ENCODE results near the gene AP1S1. TPM values are rescaled to one million over a fixed set of nuclear protein-coding genes. Genes with fewer than 3 reads are reported as not detected.

The AP1S1 gene
- total RNA-seq, 1 experiment from 2014 or later, result 79.0 TPM

- no peak for DNase-seq (ENCODE audit: low spot score)
- intact Hi-C loops (cut with micrococcal nuclease; ENCODE audit: unreplicated experiment), result no loop called here
- ChIA-PET CTCF (no interaction called here), POLR2A (ENCODE audit: low non-redundant PET) (interaction anchor here (0.5 kb wide), 1 partner anchor 194 kb away, joined by 3 read pairs; no protein-coding TSS in a partner anchor)
- Histone ChIP-seq H3K27ac (ENCODE audit: low read depth, low read length, poor library complexity, severe bottlenecking) (no peak overlapping the region), H3K4me1 (ENCODE audit: insufficient read depth, low read length, poor library complexity, severe bottlenecking) (peaks cover 5% of the 10 kb centered on the region), H3K9me3 (ENCODE audit: low read depth, low read length, poor library complexity, severe bottlenecking) (no peaks in the 10 kb centered on the region), H3K4me3 (ENCODE audit: low read depth, low read length, poor library complexity, severe bottlenecking) (no peak overlapping the region), H3K27me3 (replicated peaks; ENCODE audit: insufficient read depth, low read depth, low read length, poor library complexity) (no peaks in the 10 kb centered on the region), H3K36me3 (ENCODE audit: insufficient read depth, low read length, poor library complexity, severe bottlenecking) (no peaks in the 10 kb centered on the region)
- TF ChIP-seq EZH2 (IDR thresholded peaks at IDR 0.05; ENCODE audit: borderline replicate concordance, low read depth, low read length, poor library complexity, severe bottlenecking), result no peak
- no peak for TF ChIP-seq CTCF (conservative IDR thresholded peaks at IDR 0.05; ENCODE audit: low read depth, low read length)
- no TSS peak for BruUV-seq (replicated peaks)
Measured at GRCh38 chr7:101113836-101114235, 40.4 kb upstream of the AP1S1 start.

- Histone ChIP-seq H3K27me3 (replicated peaks; ENCODE audit: insufficient read depth, low read depth, low read length, poor library complexity) (no peaks in the 10 kb centered on the region), H3K4me1 (ENCODE audit: insufficient read depth, low read length, poor library complexity, severe bottlenecking) (no peaks in the 10 kb centered on the region), H3K4me3 (ENCODE audit: low read depth, low read length, poor library complexity, severe bottlenecking) (no peak overlapping the region), H3K9me3 (ENCODE audit: low read depth, low read length, poor library complexity, severe bottlenecking) (no peaks in the 10 kb centered on the region), H3K27ac (ENCODE audit: low read depth, low read length, poor library complexity, severe bottlenecking) (no peak overlapping the region), H3K36me3 (ENCODE audit: insufficient read depth, low read length, poor library complexity, severe bottlenecking) (no peaks in the 10 kb centered on the region)
- TF ChIP-seq CTCF (conservative IDR thresholded peaks at IDR 0.05; ENCODE audit: low read depth, low read length) (no peak), EZH2 (IDR thresholded peaks at IDR 0.05; ENCODE audit: borderline replicate concordance, low read depth, low read length, poor library complexity, severe bottlenecking) (no peak)
- DNase-seq (ENCODE audit: low spot score), result no peak
- intact Hi-C loops (cut with micrococcal nuclease; ENCODE audit: unreplicated experiment), result no loop called here
- ChIA-PET CTCF (interaction anchor here (0.5 kb wide), 1 partner anchor 30 kb away, joined by 9 read pairs; no protein-coding TSS in a partner anchor), POLR2A (ENCODE audit: low non-redundant PET) (no interaction called here)
- BruUV-seq (replicated peaks), result no TSS peak
Measured at GRCh38 chr7:101114492-101114891, 39.8 kb upstream of the AP1S1 start.

- H3K36me3 ChIP-seq (ENCODE audit: insufficient read depth, low read length, poor library complexity, severe bottlenecking), result no peaks in the 10 kb centered on the region
- no peaks in the 10 kb centered on the region for H3K27me3 ChIP-seq (replicated peaks; ENCODE audit: insufficient read depth, low read depth, low read length, poor library complexity)
- no peak overlapping the region for H3K27ac ChIP-seq (ENCODE audit: low read depth, low read length, poor library complexity, severe bottlenecking)
- BruUV-seq (replicated peaks), result no TSS peak
- CTCF ChIA-PET, result no interaction called here
- intact Hi-C loops (cut with micrococcal nuclease; ENCODE audit: unreplicated experiment), result no loop called here
- H3K4me3 ChIP-seq (ENCODE audit: low read depth, low read length, poor library complexity, severe bottlenecking), result no peak overlapping the region
- H3K4me1 ChIP-seq (ENCODE audit: insufficient read depth, low read length, poor library complexity, severe bottlenecking), result no peaks in the 10 kb centered on the region
- no peaks in the 10 kb centered on the region for H3K9me3 ChIP-seq (ENCODE audit: low read depth, low read length, poor library complexity, severe bottlenecking)
- DNase-seq (ENCODE audit: low spot score), result no peak
- no peak for TF ChIP-seq CTCF (conservative IDR thresholded peaks at IDR 0.05; ENCODE audit: low read depth, low read length)
- no peak for TF ChIP-seq EZH2 (IDR thresholded peaks at IDR 0.05; ENCODE audit: borderline replicate concordance, low read depth, low read length, poor library complexity, severe bottlenecking)
- POLR2A ChIA-PET (ENCODE audit: low non-redundant PET), result no interaction called here
Measured at GRCh38 chr7:101115215-101115614, 39.1 kb upstream of the AP1S1 start.
